HEK293T (cell line): ENCODE data around the gene UHRF1.

Source experiments
- BHLHE40 ChIP-seq: fragments of 450-650 bp; IDR thresholded peaks from 2 replicates; pipeline ENCODE4 v1.6.1; 2016; ENCODE audit warnings: mild to moderate bottlenecking, moderate library complexity, borderline replicate concordance
- L3MBTL2 ChIP-seq: fragments of 450-650 bp; conservative IDR thresholded peaks from 2 replicates; pipeline ENCODE4 v1.6.1; 2016; ENCODE audit warnings: mild to moderate bottlenecking

GRCh38 chr19:4968462-4969291 is 59.4 kb downstream of the UHRF1 start, which contains the start of gene KDM4B:
- TF ChIP-seq L3MBTL2 (no peak), BHLHE40 (no peak)
